ENCODE measurements around the gene AOPEP.

GRCh38 chr9:94887721-94888120 lies 161.2 kb downstream of the AOPEP start:
- TF ChIP-seq CTCF (IDR thresholded peaks at IDR 0.05) (no peak), POLR2A (IDR thresholded peaks at IDR 0.05) (no peak)

All from heart left ventricle (tissue), 13 donors.